HG03045 (cell line): ENCODE data around the gene SASS6.

Experiments used
- ATAC-seq: cut with Tn5 transposase; IDR thresholded peaks from one replicate; pipeline ENCODE4 v1.9.1; 2021; ENCODE audit warnings: mild to moderate bottlenecking, moderate library complexity; ENCODE audit not compliant: unreplicated experiment

SASS6 gene, protein sequence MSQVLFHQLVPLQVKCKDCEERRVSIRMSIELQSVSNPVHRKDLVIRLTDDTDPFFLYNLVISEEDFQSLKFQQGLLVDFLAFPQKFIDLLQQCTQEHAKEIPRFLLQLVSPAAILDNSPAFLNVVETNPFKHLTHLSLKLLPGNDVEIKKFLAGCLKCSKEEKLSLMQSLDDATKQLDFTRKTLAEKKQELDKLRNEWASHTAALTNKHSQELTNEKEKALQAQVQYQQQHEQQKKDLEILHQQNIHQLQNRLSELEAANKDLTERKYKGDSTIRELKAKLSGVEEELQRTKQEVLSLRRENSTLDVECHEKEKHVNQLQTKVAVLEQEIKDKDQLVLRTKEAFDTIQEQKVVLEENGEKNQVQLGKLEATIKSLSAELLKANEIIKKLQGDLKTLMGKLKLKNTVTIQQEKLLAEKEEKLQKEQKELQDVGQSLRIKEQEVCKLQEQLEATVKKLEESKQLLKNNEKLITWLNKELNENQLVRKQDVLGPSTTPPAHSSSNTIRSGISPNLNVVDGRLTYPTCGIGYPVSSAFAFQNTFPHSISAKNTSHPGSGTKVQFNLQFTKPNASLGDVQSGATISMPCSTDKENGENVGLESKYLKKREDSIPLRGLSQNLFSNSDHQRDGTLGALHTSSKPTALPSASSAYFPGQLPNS

DNA sequence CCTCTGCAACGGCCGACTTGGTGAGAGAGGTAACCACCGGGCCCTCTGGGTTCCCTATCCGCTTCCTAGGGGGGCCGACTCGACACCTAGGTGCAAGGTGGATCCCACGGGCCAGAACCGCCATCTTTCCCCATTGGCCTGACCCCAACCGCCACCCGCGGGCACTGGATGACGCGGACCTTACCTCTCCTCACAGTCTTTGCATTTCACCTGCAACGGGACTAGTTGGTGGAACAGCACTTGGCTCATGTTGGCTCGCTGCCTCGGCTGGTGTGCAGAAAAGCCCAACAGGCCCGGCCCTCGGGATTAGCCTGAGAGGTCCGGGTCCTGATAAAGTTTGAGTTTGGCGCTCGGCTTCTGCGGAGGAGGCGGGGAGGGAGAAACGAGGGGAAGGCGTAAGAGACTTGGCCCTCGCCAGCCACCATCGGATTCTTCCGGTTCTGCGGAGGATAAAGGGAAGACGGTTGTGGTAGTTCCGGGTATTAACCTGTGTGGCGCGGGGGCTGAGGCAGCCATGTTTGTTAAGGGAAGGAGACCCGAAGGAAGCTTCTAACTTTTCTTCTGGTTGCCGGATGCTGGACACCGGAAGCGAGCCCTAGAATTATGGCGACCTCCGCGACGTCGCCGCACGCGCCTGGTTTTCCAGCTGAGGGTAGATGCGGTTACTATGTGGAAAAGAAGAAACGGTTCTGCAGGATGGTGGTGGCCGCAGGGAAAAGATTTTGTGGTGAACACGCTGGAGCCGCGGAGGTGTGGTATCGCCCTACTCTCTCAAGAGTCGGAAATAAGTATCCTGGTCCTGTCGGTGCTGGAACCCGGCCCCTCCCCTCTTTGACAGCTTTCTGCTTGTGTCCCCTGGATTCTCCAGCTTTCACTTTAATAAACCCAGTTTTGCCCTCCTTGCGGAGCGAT is at the start of gene SASS6, which contains the start of gene TRMT13:
Gene SASS6 (minus strand): TSS at position 365 of the 912 bp plus-strand sequence. CDS start 116 bp downstream, at position 249.
Gene TRMT13 (plus strand): TSS at position 598 of the 912 bp plus-strand sequence. CDS start 6 bp downstream, at position 604.
- ATAC-seq, result peak; percentile 90

DNA sequence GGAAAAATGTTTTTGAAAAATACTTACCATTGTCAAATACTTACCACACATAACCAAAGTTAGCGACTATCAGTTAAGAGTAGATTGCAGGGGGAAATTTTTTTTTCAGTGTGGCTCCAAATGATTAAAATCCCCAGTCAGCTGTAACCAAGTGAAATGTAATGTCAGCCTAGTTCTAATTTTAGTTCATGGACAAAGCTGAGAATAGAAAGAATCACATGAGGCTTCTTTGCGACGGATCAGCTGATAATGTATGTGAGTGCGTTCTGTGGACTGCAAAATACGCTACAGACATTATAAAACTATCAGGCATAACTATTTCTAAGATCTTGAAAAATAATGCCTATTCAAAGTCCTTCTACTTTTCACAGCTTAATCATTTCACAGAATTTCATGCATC is 45.4 kb upstream of the SASS6 start, which contains the start of gene LRRC39:
Gene LRRC39 (minus strand): TSS at position 166 of the 400 bp plus-strand sequence. CDS start 9,740 bp downstream, outside the sequence.
- ATAC-seq, result no peak

DNA sequence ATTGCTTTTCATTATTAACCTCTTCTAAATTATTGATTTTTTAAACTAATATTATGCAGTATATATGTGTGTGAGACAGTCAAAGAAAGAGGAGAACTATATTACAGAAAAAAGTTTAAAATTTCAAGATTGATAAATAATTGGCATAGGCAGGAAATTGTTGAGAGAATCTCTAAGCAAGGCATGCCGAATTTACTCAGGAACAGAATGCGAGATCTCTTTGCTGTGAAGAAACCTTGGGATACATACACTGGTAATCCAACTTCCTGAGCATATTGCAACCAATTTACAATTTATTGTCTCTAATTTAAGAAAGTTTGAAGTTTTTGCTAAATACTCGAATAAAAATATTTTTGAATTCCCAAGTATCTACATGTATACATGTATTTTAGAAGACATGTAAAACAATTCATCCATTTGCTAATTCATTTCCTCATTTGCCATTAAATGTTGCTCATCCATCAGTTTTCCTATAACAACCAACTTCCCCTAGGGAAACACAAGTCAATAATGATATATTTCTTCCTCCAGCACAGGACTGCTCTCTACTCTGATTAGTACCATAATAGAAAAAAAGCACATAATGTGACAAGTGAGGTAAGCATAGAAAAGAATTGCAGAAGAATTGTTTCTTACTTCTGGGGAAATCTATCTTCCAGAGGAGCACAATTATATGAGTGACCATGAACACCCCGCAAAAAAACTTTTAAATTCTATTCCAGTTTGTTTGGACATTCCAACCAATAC is 44.7 kb upstream of the SASS6 start:
- ATAC-seq, result no peak

DNA sequence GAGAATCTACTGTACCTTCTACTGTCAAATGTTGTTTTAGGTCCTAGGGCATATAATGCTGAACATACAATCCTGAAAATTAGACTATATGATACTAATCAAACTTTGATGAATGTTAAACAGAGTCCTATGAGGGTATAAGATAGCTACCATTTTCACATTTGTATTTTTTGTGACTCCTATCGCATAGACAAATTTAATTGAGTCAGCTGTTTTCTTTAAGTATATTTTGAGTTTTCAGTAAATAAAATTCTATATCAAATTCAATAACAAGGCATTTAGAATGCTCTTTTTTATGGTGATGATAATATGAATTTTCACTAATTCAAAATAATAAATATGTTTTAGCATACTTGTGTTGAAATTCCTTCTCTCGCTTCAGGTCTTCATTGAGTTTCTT is 35.3 kb upstream of the SASS6 start:
- no peak for ATAC-seq

DNA sequence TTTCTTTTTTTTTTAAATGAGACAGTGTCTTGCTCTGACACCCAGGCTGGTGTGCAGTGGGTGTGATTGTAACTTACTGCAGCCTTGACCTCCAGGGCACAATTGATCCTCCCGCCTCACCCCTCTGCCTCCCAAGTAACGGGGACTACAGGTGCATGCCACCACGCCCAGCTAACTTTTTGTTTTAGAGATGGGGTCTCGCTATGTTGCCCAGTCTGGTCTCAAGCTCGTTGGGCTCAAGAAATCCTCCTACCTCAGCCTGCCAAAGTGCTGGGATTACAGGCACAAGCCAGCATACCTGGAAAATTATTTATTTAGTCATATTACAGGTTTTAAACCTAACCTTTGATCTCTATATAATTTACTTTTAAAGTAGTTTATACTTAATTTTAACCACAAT is 32.0 kb upstream of the SASS6 start:
- ATAC-seq, result no peak

DNA sequence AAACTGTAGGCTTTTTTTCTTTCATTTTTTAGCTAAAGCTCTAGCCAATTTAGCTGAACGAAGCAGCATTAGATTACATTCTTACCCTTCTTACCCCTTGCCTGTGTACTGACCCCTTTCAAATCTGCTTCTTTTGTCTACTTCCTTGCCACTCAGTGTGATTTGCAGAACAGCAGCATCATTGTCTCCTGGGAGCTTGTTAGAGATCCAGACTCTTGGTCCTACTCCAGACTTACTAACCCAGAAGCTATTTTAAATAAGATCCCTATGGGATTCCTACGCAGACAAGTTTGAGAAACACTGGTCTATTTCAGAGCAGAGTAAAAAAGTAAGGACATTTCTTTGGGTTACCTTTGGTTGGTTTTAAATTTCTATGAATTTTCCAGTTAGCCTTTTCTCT is 31.5 kb upstream of the SASS6 start:
- ATAC-seq, result no peak

DNA sequence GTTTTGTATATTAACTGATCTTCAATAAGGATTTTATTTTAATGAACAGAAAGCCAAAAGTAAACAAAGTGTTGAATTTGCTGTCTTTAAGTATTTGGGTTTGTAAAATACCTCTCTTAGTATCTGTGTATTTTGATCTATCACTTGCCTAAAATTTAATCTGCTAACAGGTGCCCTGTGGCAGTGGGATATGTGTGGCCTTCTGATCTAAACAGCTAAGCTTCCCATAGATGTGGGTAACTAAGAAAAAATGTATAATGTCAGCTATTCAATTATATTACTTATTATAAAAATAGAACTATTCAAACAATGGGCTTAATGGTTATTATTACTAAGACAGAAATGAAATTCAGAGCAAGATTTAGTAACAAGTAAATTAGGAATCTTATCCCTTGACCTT is 30.2 kb upstream of the SASS6 start:
- ATAC-seq, result no peak

DNA sequence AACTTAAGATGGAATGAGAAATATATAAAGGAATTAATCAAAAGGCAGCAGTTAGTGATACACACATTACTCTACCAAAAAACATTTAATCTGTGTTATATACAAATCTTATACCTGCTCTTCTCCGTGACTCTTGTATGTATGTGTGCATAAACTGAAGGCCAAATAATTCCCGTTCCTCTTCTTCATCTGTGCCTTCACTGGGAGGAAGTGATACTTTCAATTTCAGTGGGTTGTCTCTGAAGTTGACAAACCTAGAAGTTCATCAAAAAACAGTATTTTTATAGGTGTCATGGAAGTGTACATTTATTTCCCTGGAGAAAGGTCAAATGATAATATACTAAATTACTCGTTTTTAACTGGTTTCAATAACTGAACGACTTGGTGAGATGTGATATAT is 19.5 kb upstream of the SASS6 start:
- ATAC-seq, result peak; percentile 66

DNA sequence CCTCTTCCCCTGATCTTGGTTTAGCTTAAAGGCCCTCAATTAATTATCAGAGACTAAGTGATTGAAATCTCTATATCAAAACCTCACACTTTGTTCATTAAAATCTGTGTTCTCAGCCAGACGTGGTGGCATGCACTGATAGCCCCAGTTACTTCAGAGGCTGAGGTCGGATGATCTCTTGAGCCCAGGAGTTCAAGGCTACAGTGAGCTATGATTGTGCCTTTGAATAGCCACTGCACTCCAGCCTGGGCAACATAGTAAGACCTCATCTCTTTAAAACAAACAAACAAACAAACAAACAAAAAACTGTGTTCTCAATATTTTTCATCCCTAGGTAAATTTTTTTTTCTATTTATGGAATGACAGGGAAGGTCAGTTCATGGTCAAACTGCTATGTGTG is 18.9 kb upstream of the SASS6 start:
- ATAC-seq, result no peak

DNA sequence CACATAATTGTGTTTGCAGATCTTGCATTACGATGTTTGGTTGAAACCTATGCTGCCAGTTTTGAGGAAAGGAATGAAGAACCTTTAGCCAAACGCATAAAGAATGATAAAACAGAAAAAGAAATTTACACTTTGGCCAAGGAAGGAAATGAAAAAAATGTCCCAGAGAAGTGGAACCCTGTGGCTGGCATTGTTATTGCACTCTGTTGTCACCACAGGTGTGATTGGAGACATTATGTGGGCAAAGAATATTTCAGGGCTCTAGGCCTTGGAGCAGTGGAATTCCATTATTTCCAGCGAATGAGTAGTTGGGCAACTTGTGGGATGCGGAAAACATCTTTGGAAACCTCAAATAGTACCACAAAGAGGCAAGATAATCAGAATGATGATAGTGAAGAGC is 15.1 kb upstream of the SASS6 start:
- no peak for ATAC-seq

DNA sequence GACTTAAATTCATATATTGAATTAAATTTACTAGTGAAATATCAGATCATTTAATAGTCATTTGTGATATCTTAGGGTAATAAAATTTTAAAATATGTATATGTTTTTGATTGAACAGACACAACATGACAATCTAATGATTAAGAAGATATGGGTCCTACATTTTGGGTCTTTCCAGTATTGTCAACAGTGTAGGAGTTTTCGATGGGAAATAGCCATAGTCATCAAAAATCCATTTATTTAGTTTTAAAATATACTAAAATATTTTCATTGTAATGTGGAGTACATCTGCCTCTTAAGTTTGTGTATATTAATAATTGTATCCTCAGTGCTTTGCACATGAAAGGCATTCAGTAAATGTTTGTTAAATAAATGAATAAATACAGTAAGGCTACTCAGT is 14.2 kb upstream of the SASS6 start:
- no peak for ATAC-seq

DNA sequence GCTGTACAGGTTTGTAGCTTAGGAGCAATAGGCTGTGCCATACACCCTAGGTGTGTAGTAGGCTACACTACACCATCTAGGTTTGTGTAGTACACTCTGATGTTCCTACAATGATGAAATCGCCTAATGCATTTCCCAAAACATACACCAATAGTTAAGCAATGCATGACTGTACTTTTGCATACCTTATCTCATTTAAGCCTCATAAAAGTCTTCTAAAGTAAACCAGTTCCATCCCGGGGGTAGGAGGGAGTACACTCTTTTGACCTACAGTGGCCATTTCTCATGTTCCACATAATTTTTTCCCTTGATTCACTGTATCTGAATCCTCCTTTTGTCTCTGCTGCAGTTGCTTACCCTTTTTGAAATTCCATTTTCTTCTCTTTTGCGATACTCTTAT is 12.4 kb upstream of the SASS6 start:
- ATAC-seq, result no peak

DNA sequence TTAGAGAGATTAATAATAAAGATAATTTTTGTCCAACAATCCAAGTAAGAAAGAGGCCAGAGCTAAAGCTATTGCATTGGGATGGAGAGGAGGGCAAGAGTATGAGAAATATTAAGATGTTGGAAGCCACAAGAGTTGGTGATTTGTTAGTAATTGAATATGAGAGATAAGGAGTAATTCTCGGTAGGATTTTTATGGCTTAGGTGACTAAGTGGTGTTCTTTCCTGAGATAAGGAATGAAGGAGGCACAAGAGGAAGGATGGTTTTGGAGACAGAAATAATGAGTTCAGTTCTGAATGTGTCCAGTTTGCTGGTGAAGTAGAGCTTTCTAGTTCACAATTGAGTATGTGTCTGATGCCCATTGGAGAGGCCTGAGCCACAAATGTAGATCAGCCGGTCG is 9.6 kb upstream of the SASS6 start:
- no peak for ATAC-seq

DNA sequence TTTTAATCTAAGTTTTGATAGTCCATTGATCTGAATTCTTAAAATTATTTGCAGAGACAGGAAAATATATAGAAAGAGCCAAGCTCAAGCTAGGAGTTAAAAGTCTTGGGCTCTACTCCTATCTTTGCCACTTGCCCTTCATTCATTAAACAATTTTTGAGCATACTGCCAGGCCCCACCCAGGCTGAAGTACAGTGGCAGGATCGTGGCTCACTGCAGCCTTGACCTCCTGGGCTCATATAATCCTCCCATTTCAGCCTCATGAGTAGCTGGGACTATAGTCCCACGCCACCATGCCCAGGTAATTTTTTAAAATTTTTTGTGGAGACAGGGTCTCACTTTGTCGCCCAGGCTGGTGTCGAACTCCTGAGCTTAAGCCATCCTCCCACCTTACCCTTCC is 8.5 kb upstream of the SASS6 start:
- no peak for ATAC-seq

DNA sequence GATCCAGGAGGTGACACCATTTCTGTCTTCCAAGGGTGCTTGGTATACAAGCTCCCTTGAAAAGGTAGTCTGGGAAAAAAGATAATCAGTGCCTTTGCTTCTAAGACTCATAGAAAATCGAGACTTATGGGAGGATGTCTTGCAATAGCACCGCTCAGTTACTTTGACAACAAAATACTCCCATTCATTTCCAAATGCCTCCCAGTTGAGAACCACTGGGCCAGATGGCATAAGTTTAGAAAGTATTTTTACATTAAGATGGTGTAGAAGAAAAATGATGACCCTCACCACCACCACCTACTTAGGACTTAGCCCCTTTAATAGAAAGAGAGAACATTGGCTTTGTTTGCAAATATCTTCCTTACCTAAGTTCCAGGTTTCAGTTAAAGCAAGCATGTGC is 4.9 kb upstream of the SASS6 start:
- ATAC-seq, result no peak

DNA sequence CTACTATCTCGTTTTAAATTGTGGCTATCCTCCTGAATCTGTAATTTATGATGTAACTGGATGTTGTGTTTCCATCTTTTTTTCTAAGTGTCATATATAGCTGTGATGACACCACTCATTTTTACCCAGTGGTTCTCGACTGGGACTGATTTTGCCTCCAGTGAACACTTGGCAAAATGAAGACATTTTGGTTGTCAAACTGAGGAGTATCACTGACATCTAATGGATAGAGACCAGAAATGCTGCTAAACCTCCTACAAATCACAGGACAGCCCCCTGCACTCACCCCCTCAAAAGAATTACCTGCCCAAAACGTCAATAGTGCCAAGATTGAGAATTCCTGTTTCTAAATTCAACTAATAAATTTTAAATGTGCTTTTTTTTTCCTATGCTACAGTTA is 2.1 kb upstream of the SASS6 start:
- ATAC-seq, result no peak

DNA sequence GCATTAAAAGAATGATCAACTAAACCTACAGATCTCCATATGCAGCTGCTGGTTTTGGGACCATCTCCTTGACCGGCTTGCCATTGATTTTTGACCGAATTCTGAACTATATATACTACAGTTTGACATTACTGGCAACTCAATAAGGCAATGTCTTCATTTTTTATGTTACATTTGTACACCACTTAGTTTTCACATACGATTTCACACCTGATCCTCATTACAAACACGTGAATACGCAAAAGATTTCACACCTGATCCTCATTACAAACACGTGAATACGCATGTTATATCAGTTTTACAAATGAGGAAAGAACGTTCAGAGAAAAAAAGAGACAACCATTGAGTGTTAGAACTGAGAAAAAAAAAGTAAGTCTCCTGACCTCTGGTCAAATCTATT is 1.1 kb downstream of the SASS6 start:
- no peak for ATAC-seq

DNA sequence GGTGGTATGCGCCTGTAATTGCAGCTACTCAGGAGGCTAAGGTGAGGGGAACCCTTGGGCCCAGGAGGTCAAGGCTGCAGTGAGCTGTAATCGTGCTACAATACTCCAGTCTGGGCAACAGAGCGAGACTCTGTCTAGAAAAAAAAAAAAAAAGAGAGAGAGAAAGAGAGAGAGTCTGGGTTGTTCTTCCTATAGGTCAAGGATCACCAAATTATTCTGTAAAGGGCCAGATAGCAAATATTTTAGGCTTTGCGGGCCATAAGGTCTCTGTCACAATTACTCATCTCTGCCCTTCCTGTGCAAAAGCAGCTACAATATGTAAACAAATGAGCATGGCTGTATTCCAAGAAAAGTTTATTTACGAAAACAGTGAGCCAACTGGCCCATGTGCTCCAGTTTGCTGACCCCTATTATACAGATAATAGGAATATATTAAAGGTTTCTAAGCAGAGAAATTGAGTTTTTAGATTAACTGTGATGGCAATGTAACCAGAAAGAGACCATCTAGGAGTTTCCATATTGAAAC is 2.1 kb downstream of the SASS6 start:
- no peak for ATAC-seq

DNA sequence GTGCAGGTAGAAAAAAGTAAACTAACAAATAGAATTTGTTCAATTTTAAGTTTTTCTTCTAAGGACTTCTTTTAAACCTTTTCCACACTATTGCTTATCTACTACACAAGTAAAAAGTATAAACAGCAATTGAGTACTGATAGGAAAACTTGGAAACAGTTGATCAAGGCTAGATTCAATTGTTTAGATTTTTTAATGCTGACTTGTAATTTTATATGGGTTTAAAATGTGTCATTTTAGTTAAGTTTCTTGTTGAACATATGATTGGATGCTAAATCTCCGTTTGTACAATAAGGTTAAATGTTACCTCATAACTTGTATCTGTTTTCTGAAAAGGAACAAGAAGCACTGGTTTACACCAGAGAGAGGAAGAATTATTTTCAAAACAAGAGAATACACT is 5.5 kb downstream of the SASS6 start:
- no peak for ATAC-seq

DNA sequence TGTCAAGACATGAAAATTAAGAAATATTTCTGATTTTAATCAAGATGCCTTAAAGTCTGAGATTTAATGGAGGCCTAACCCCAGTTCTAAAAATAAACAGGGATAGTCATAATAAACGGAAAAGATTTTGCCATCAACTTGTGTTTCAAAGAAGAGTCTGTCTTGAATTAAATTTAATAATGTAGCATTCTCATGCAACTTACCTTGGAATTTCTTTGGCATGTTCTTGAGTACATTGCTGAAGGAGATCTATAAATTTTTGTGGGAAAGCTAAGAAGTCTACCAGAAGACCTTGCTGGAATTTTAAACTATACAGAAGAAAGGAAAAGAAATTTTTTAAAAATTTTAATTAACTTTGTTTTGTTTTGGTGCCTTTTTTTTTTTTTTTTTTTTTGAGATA is 10.6 kb downstream of the SASS6 start:
- no peak for ATAC-seq
